CD4-positive, alpha-beta T cell treated with Interferon gamma for 1 hour (primary cell): ENCODE results near the gene STPG3.

Experiments
- DNase-seq: peaks from one replicate; pipeline ENCODE4 v3.0.0-alpha.2; 2020

STPG3 gene

GRCh38 chr9:137222190-137223077, 28.7 kb upstream of the STPG3 start, which contains the start of gene RNF208:
RNF208 (minus strand) TSS chr9:137222240; CDS start chr9:137221212, 1,028 bp downstream.
- DNase-seq: no peak

- DNase-seq: peak; percentile 99
Observed at GRCh38 chr9:137223078-137223970, 27.8 kb upstream of the STPG3 start.

DNA sequence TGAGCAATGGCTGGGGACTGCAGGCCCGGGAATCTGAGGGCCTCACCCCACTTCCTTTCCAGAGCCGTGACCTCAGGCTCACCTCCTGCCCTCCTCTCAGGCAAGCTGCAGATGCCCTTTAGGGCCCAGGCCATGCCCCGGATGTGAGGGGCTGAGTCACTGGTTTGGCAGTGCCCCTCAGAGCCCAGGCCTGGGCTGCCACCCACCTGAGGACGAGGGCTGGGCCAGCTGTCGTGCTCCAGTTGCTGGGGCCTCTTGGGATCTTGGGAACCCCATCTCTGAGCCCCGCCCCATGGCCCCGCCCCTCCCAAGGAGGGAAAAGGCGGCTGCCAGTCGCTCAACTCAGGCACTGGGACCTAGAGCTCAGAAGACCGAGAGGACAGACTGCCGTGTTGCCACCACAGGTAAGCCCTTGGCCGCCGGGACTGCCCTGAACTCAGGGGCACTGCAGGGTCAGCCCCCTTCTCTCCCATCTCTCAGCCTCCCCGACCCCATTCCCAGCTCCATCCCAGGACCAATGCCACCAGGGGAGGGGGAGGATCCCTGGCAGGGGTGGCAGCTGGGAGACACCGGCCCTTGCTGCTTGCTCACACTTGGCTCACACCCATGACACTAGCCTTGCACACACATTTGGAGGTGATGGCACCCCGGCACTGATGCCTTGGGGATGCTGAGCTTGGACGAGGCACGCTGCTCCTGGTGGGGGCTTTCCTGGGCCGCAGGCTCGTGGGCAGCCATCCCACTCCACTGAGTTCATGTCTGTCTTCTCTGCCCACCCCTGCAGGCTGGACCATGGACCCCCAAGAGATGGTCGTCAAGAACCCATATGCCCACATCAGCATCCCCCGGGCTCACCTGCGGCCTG, 26.0 kb upstream of the STPG3 start, which contains the start of gene CYSRT1:
TSS of gene CYSRT1 (plus strand) at position 345 of the 865 bp plus-strand sequence. CDS start at position 793, 448 bp downstream.
- DNase-seq: no peak

DNA sequence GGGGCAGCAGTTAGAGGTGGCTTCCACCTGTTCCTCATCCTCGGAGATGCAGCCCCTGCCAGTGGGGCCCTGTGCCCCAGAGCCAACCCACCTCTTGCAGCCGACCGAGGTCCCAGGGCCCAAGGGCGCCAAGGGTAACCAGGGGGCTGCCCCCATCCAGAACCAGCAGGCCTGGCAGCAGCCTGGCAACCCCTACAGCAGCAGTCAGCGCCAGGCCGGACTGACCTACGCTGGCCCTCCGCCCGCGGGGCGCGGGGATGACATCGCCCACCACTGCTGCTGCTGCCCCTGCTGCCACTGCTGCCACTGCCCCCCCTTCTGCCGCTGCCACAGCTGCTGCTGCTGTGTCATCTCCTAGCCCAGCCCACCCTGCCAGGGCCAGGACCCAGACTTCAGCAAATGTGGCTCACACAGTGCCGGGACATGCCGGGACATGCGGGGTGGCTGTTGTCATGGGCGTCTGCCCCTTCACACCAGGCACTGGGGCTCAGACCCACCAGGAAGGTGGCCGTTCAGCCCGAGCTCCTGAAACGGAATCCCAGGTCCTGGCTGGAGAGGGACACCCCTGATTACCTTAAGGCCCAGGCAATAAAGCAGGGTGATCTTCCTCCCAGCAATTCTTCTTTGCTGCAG, 25.3 kb upstream of the STPG3 start:
- no peak for DNase-seq

DNA sequence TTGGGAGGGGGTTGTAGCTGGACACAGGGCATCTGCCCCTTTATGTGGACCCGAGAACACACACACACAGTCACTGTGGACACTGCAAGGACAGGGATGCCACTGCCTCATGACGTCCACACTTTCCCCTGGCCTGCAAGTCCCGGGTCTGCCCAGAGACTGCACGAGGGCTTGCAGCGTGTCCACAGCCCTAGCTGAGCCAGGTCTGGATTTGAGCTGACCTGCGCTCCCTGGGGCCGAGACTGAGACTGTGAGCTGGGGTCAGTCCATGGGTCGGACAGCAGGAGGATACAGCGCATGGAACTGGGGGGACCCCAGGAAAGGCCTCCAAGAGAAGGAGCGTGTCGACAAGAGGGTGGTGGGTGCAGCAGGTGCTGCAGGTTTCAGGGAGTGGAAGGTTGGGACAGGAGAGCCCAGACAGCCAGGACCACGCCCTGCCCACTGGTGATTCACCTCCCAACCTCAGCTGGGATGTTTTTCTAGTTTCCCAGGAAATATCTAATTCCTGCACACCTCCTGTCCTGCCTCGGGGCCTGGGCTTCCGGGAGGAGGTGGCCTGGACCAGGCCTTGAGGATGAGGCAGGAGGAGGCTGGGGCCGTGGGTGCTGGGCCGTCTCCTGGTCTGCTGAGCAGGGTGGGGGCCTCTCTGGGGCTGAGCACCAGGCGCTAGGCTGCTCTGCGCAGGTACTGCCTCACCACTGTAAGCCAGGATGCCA, 24.6 kb upstream of the STPG3 start:
- DNase-seq: no peak

- peak; percentile 79 for DNase-seq
Observed at GRCh38 chr9:137227054-137227852, 23.8 kb upstream of the STPG3 start, which contains the start of gene RNF224. RNF224 (plus strand) TSS chr9:137227502; CDS start chr9:137228336, 834 bp downstream.

DNA sequence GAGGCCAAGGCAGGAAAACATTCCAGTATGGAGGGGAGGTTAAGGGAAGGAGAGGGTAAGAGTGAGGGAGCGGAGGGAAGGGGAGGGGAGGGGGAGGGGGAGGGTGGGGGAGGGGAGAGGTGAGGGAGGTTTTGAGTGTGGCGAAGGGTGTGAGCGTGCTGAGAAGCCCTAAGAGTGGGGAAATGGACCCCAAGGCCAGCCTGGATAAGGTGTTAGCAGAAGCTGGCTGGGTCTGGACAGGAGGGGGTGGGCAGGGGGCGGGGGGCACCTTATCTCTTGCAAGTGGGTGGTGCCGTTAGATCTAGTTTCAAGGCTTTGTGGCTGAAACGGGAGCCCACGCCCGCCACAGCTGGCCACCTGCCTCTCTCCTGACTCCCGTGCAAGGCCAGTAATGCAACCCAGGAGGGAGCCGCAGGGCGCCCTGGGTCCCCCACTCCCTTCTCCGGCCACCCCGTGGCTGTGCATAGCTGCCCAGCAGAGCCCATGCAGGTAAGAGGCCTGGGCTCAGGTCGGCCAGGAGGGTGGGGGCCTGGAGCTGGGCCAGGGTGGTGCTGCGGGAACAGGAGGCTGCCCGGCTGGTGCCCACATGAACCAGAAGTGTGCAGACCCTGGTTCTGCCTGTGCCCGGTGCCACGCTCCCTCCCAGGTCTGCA, 23.1 kb upstream of the STPG3 start:
- no peak for DNase-seq

DNA sequence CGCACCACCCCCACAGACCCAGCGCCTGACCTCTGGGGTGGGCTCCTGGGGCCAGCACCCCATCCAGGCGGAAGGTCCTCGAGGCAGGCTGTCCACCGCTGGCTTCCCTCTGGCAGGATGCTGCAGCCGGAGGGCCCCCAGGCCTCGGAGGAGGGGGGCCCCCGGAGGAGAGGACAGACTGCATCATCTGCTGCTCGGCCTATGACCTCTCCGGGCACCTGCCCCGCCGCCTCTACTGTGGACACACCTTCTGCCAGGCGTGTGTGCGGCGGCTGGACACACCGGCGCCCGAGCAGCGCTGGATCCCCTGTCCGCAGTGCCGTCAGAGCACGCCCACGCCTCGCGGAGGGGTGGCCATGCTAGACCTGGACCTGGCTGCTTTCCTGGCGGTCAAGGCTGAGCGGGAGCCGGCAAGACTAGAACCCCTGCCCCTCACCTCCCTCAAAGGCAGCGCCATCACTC, 22.5 kb upstream of the STPG3 start:
- DNase-seq: no peak

DNA sequence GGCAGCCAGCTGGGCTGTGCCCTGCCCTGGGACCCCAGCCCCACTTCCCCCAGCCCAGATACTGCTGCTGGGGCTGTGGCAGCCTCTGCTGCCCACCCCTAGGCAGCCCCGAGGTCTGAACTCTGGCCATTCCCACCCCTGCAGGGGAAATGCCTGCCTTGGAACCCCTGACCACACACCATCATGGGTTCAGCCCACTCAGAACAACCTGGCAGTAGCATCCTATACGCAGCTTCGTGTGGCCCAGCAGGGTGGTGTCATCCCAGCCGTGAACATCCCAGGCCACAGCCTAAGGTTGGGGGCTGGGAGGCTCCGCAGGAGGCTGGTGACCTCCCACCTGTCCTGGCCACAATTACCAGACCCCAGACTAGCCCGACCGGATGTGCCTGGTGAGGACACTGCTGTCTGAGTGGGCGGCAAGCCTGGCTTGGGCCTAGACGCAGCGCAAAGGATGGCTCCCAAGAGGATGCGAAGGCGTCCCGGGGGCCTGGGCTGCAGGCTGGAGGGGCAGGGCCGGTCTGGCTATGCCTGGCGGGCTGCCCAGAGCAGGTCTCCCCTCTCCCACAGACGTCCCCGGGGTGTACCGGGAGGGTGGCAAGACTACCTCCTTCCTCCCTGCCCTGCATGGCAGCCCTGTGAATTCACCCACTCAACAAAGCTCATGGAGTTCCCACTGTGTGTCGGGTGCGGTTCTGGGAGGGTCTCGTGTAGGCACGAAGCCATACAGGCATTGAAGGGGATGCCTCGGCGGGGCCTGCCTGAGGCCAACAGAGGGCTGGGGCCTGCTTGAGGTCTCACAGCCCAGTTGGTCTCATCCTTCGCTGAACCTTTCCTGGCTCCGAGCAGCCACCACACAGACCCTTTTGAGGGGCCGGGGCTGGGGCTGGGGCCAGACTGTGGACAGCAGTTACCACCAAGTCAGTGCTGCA, 21.9 kb upstream of the STPG3 start:
- DNase-seq: no peak

GRCh38 chr9:137229903-137230704, 21.0 kb upstream of the STPG3 start:
- no peak for DNase-seq

GRCh38 chr9:137230705-137231371, 20.2 kb upstream of the STPG3 start, which contains the start of gene SLC34A3:
SLC34A3 (plus strand) TSS chr9:137230901; CDS start chr9:137231703, 802 bp downstream.
- no peak for DNase-seq

GRCh38 chr9:137231372-137232039, 19.6 kb upstream of the STPG3 start:
- DNase-seq: no peak

DNA sequence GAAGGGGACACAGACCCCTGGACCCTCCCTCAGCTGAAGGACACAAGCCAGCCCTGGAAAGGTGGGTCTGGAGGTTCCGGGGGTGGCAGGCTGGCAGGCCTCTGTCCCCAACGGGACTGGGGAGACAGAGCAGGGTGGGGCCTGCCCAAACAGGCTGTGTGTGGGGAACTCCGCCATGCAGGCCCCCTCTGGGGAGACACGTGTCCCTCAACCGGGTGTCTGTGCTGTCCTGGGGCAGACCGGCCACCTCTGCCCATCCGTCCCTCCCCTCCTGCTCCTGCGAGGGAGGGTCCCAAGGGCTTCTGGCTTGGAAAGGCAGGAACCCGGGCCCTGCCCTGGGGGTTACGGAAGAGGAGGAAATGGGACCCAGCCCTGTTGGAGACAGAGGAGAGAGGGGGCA, 19.0 kb upstream of the STPG3 start:
- DNase-seq: no peak

DNA sequence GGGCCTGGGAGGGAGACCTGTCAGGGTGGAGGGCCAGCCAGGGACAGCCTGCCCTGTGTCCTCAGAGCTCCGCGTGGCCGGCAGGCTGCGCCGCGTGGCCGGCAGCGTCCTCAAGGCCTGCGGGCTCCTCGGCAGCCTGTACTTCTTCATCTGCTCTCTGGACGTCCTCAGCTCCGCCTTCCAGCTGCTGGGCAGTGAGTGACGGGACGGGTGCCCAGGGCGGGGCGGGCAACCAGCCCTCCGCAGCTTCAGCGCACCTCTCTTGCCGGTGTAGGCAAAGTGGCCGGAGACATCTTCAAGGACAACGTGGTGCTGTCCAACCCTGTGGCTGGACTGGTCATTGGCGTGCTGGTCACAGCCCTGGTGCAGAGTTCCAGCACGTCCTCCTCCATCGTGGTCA, 18.6 kb upstream of the STPG3 start:
- DNase-seq: no peak

GRCh38 chr9:137233143-137233980, 17.7 kb upstream of the STPG3 start:
- DNase-seq: no peak
